Measurements from ENCODE around the gene GHRHR. TPM values are rescaled to one million over a fixed set of nuclear protein-coding genes. Genes with fewer than 3 reads are reported as not detected.

The GHRHR gene
- total and polyA plus RNA-seq, 11 donors: not detected

DNA sequence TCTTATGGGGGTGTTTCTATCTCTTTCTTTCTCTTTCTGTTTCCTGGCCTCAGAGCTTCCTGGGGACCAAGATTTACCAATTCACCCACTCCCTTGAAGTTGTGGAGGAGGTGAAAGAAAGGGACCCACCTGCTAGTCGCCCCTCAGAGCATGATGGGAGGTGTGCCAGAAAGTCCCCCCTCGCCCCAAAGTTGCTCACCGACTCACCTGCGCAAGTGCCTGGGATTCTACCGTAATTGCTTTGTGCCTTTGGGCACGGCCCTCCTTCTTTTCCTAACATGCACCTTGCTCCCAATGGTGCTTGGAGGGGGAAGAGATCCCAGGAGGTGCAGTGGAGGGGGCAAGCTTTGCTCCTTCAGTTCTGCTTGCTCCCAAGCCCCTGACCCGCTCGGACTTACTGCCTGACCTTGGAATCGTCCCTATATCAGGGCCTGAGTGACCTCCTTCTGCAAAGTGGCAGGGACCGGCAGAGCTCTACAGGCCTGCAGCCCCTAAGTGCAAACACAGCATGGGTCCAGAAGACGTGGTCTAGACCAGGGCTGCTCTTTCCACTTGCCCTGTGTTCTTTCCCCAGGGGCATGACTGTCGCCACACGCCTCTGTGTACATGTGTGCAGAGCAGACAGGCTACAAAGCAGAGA, 39.9 kb upstream of the GHRHR start:
- Histone ChIP-seq H3K36me3 (peaks cover 0 to 45% (median 35%) of the 10 kb centered on the region in 9 donors), H3K4me3 (no peak overlapping the region), H3K27ac (no peak overlapping the region), H3K27me3 (no peaks in the 10 kb centered on the region), H3K4me1 (peaks cover 13 to 63% (median 37%) of the 10 kb centered on the region in 12 donors), H3K9me3 (peaks cover 0 to 13% (median 0%) of the 10 kb centered on the region in 12 donors)
- ATAC-seq (no peak), DNase-seq (peak in 3 of 5 donors; percentile 4 to 26 (median 16))
- WGBS, 4 donors: 76 to 82% (median 79%) methylated on average over 12 to 13 of the region's 13 CpGs
- intact Hi-C loops (cut with DNase I): no loop called here
- TF ChIP-seq, protein P1, sequence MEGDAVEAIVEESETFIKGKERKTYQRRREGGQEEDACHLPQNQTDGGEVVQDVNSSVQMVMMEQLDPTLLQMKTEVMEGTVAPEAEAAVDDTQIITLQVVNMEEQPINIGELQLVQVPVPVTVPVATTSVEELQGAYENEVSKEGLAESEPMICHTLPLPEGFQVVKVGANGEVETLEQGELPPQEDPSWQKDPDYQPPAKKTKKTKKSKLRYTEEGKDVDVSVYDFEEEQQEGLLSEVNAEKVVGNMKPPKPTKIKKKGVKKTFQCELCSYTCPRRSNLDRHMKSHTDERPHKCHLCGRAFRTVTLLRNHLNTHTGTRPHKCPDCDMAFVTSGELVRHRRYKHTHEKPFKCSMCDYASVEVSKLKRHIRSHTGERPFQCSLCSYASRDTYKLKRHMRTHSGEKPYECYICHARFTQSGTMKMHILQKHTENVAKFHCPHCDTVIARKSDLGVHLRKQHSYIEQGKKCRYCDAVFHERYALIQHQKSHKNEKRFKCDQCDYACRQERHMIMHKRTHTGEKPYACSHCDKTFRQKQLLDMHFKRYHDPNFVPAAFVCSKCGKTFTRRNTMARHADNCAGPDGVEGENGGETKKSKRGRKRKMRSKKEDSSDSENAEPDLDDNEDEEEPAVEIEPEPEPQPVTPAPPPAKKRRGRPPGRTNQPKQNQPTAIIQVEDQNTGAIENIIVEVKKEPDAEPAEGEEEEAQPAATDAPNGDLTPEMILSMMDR (IDR thresholded peaks at IDR 0.05): no peak
- TF ChIP-seq POLR2A (IDR thresholded peaks at IDR 0.05): no peak

DNA sequence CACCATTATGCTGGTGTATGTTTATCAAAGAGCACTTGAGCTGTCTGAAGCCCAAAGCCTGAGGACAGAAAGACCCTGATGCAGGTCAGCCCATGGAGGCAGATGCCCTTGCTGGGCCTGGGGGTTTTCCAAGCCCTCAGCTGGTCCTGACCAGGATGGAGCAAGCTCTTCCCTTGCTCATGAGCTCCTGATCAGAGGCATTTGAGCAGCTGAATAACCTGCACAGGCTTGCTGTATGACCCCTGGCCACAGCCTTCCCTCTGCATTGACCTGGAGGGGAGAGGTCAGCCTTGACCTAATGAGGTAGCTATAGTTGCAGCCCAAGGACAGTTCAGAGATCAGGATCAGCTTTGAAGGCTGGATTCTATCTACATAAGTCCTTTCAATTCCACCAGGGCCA, 39.1 kb upstream of the GHRHR start:
- peaks cover 0 to 13% (median 0%) of the 10 kb centered on the region in 12 donors for H3K9me3 ChIP-seq
- no peak for ATAC-seq
- H3K27me3 ChIP-seq: no peaks in the 10 kb centered on the region
- intact Hi-C loops (cut with DNase I): no loop called here
- H3K4me3 ChIP-seq: no peak overlapping the region
- H3K4me1 ChIP-seq: peaks cover 12 to 56% (median 32%) of the 10 kb centered on the region in 12 donors
- H3K27ac ChIP-seq: no peak overlapping the region
- H3K36me3 ChIP-seq: peaks cover 0 to 45% (median 35%) of the 10 kb centered on the region in 9 donors
- TF ChIP-seq POLR2A (IDR thresholded peaks at IDR 0.05): no peak
- TF ChIP-seq, protein P1 (IDR thresholded peaks at IDR 0.05): no peak
- peak in 1 of 5 donors; percentile 14 for DNase-seq

- no peak overlapping the region for H3K4me3 ChIP-seq
- ATAC-seq (no peak), DNase-seq (no peak)
- H3K36me3 ChIP-seq: peaks cover 0 to 45% (median 35%) of the 10 kb centered on the region in 9 donors
- no peak overlapping the region for H3K27ac ChIP-seq
- no peaks in the 10 kb centered on the region for H3K27me3 ChIP-seq
- intact Hi-C loops (cut with DNase I): no loop called here
- TF ChIP-seq POLR2A (IDR thresholded peaks at IDR 0.05): no peak
- TF ChIP-seq, protein P1 (IDR thresholded peaks at IDR 0.05): no peak
- WGBS, 4 donors: 51 to 76% (median 64%) methylated on average over 2 of the region's 2 CpGs
- H3K9me3 ChIP-seq: peaks cover 0 to 13% (median 0%) of the 10 kb centered on the region in 12 donors
- H3K4me1 ChIP-seq: peaks cover 9 to 56% (median 27%) of the 10 kb centered on the region in 12 donors
Observed at GRCh38 chr7:30925117-30925516, 38.6 kb upstream of the GHRHR start.

- TF ChIP-seq, protein P1 (IDR thresholded peaks at IDR 0.05): no peak
- TF ChIP-seq POLR2A (IDR thresholded peaks at IDR 0.05): no peak
- WGBS, 4 donors: 53 to 73% (median 56%) methylated on average over 4 to 5 of the region's 5 CpGs
- Histone ChIP-seq H3K27ac (no peak overlapping the region), H3K36me3 (peaks cover 0 to 45% (median 35%) of the 10 kb centered on the region in 9 donors), H3K4me3 (no peak overlapping the region), H3K27me3 (no peaks in the 10 kb centered on the region), H3K4me1 (peaks cover 9 to 56% (median 25%) of the 10 kb centered on the region in 12 donors), H3K9me3 (peaks cover 0 to 13% (median 0%) of the 10 kb centered on the region in 12 donors)
- DNase-seq (peak in 2 of 5 donors; percentile 21 to 25), ATAC-seq (no peak)
- intact Hi-C loops (cut with DNase I): no loop called here
Observed at GRCh38 chr7:30925913-30926312, 37.8 kb upstream of the GHRHR start.

All from heart left ventricle (tissue), 16 donors.